Mesothelial cell of epicardium (in vitro differentiated cells): ENCODE data around the gene PFKFB2. TPM values are rescaled to one million over a fixed set of nuclear protein-coding genes. Genes with fewer than 3 reads are reported as not detected.

Experiments
- DNase-seq, 2 experiments: peaks; one replicate each; pipeline ENCODE4 v3.0.0; 2021; ENCODE audit warnings: low spot score in 2 of 2; ENCODE audit not compliant: unreplicated experiment in 2 of 2
- H3K27ac Mint-ChIP-seq: 2 replicates; pipeline ENCODE4 v1.8.0; 2021; ENCODE audit warnings: mixed read lengths
- H3K27me3 Mint-ChIP-seq: 2 replicates; pipeline ENCODE4 v1.8.0; 2021; ENCODE audit warnings: low read depth, mixed read lengths
- H3K36me3 Mint-ChIP-seq: 2 replicates; pipeline ENCODE4 v1.8.0; 2021; ENCODE audit warnings: mixed read lengths
- H3K4me1 Mint-ChIP-seq: 2 replicates; pipeline ENCODE4 v1.8.0; 2021; ENCODE audit warnings: mixed read lengths
- H3K4me3 Mint-ChIP-seq: 2 replicates; pipeline ENCODE4 v1.8.0; 2021; ENCODE audit warnings: mild to moderate bottlenecking, moderate library complexity, mixed read lengths
- H3K9me3 Mint-ChIP-seq: 2 replicates; pipeline ENCODE4 v1.8.0; 2021; ENCODE audit warnings: mixed read lengths
- CTCF ChIP-seq: fragments of 200-600 bp; sonication (generic); IDR thresholded peaks from one replicate; pipeline ENCODE4 v1.5.0; 2021; ENCODE audit warnings: antibody characterized with exemption; ENCODE audit not compliant: unreplicated experiment
- total RNA-seq: library from RNA; stranded (reverse); gene quantifications from 3 replicates; pipeline ENCODE4 v1.2.1, GENCODE V29; 2021

Gene PFKFB2
- total RNA-seq, 1 donor from 2014 or later = 12.7 TPM

- H3K36me3 Mint-ChIP-seq = no peaks in the 10 kb centered on the region
- H3K27me3 Mint-ChIP-seq = no peaks in the 10 kb centered on the region
- H3K4me1 Mint-ChIP-seq = peaks cover 59% of the 10 kb centered on the region
- H3K4me3 Mint-ChIP-seq = no peak overlapping the region
- H3K27ac Mint-ChIP-seq = peak overlapping the region; percentile 88
- no peak for DNase-seq
- TF ChIP-seq CTCF = no peak
- H3K9me3 Mint-ChIP-seq = no peaks in the 10 kb centered on the region
Observed at GRCh38 chr1:207084232-207084631, 31.2 kb downstream of the PFKFB2 start.

- H3K4me3 Mint-ChIP-seq = no peak overlapping the region
- H3K36me3 Mint-ChIP-seq = no peaks in the 10 kb centered on the region
- peak; percentile 58 for TF ChIP-seq CTCF
- no peaks in the 10 kb centered on the region for H3K9me3 Mint-ChIP-seq
- DNase-seq = peak; percentile 36 to 58
- peak overlapping the region; percentile 88 for H3K27ac Mint-ChIP-seq
- H3K4me1 Mint-ChIP-seq = peaks cover 61% of the 10 kb centered on the region
- no peaks in the 10 kb centered on the region for H3K27me3 Mint-ChIP-seq
Observed at GRCh38 chr1:207084701-207085180, 31.7 kb downstream of the PFKFB2 start.

- Mint-ChIP-seq H3K27me3 (no peaks in the 10 kb centered on the region), H3K9me3 (no peaks in the 10 kb centered on the region), H3K4me3 (no peak overlapping the region), H3K27ac (peak overlapping the region; percentile 44), H3K36me3 (no peaks in the 10 kb centered on the region), H3K4me1 (peaks cover 61% of the 10 kb centered on the region)
- TF ChIP-seq CTCF = no peak
- no peak for DNase-seq
Observed at GRCh38 chr1:207085887-207086286, 32.8 kb downstream of the PFKFB2 start.

GRCh38 chr1:207088161-207088560 lies 35.1 kb downstream of the PFKFB2 start:
- no peaks in the 10 kb centered on the region for H3K27me3 Mint-ChIP-seq
- no peaks in the 10 kb centered on the region for H3K9me3 Mint-ChIP-seq
- no peak overlapping the region for H3K4me3 Mint-ChIP-seq
- no peak for DNase-seq
- H3K27ac Mint-ChIP-seq = peak overlapping the region; percentile 93
- no peak for TF ChIP-seq CTCF
- no peaks in the 10 kb centered on the region for H3K36me3 Mint-ChIP-seq
- H3K4me1 Mint-ChIP-seq = peaks cover 54% of the 10 kb centered on the region

- Mint-ChIP-seq H3K9me3 (no peaks in the 10 kb centered on the region), H3K36me3 (no peaks in the 10 kb centered on the region), H3K4me1 (peaks cover 51% of the 10 kb centered on the region), H3K27me3 (no peaks in the 10 kb centered on the region), H3K27ac (peak within 1 kb of the TSS; percentile 93), H3K4me3 (no peak within 1 kb of the TSS)
- TF ChIP-seq CTCF = no peak
- DNase-seq = no peak
Observed at GRCh38 chr1:207088701-207089626, 35.9 kb downstream of the PFKFB2 start, which contains the start of gene C4BPB. C4BPB (plus strand) TSS chr1:207088860; CDS start chr1:207089532, 672 bp downstream.
